GM21360 (cell line): Measurements from ENCODE around the gene TALDO1.

ENCODE experiments used
- ATAC-seq: cut with Tn5 transposase; IDR thresholded peaks from one replicate; pipeline ENCODE4 v1.9.1; 2021; ENCODE audit warnings: mild to moderate bottlenecking, moderate library complexity; ENCODE audit not compliant: unreplicated experiment

The TALDO1 gene

GRCh38 chr11:767238-767637, 20.0 kb downstream of the TALDO1 start:
- ATAC-seq: no peak

DNA sequence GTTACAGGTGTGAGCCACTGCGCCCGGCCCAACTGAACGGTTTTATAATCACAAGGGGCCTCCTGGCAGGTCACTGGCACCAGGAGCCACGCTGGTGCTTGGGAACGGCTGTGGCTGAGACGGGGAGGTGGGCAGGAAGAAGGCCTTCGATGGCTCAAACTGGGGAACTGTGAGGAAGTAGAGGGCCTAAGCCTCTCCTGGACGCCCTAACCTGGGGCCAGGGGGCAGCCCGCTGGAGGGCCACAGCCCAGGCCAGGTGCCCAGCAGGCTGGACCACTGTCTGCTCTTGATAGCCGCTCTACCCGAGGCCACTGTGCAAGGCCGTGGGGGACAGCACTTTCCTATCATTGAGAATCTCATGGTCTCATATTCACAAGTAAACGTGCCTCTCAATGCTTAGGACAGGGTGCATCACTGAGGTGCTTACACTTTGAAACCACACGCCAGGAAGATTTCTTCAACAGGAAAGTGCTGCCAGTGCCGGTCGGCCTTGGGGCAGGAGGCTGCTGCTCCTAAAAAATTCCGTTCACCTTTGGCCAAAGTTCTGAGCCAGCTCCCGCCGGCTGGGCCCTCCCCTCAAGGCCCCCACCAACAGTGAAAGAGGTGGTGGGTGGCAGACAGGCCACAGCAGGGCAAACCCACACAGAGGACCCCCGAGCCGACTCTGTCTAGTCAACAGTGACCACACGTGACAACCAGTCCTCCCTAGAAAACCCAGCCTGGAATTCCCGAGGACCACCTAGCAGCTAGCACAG, 22.8 kb downstream of the TALDO1 start:
- ATAC-seq: no peak

- no peak for ATAC-seq
These were observed 23.7 kb downstream of the TALDO1 start for GRCh38 chr11:770642-771616.

DNA sequence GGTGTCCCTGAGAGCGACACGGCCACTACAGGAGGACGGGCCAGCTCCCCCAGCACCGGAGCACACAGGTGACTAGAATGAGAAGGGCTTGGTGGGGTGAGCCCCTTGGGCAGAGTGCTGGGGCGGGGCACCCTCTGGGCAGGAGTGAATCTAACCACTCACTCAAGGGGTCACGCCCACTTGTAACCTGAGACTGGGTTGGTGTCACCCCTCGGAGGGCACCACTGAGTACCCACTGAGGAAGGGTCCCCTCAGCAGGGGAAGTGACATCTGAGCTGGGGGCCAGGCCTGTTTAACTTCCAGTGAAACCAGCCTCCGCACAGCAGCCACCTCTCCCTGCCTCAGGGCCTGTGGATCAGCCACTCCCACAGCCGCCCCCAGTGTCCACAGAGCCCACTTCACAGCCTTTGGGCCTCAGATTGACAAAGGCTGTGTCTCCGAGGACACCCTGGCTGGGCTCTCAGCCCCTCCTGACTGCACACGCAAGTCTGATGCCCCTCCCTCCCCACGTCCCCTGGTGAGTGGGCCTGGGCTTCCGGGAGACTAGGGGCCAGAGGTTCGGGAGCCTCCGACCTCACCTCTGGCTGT, 24.4 kb downstream of the TALDO1 start:
- ATAC-seq: no peak

- ATAC-seq: no peak
These were observed 25.4 kb downstream of the TALDO1 start for GRCh38 chr11:772429-773390.

DNA sequence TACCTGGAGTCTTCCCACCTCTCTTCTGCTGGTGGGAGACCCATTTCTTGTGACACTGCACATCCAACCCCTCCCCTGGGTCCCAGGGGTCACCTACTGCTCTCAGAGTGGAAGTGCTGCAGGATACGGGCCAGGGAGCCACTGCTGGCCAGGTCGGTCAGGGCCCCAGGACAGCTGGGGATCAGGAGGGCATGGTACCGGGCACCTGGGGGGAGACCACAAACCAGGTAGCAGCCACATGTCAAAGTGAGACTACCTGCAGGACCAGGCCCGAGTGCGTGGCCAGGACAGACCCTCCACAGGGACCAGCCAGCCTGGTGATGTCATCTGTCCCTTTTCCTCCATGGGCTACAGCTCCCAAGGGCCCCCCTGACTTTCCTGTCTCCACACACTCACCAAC, 26.2 kb downstream of the TALDO1 start:
- no peak for ATAC-seq

GRCh38 chr11:773830-774229, 26.6 kb downstream of the TALDO1 start:
- ATAC-seq: no peak

DNA sequence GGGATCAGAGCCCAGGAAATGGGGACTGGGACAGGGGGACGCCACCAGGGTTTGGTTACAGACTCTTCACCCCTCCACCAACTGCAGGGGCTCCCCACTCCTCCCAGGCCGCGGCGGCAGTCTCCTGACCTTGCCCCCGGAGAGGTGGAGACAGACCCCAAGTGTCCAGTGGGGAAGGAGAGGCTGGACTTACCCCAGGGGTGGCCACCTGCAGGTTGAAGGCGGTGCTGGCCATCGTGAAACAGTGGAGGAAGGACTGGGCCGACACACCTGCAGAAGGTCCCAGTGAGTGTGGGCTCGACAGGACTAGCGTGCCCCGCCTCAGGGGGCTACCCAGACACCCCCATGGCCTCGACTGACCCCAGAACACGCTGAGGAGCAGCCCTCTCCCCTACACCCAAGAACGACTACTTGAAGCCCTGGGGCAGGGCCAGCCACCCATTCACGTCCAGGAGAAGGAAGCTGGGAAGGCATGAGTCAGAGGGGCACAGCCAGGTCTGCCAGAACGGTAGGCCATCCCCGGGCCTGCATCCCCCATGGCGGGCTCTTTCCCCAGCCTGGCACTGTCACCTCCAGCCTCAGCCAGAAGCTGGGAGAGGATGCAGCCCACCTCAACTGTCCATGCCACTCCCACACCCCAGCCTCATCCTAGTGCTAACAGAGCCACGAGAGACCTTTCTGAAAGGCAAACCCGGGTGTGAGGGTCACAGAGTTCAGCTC, 27.8 kb downstream of the TALDO1 start:
- no peak for ATAC-seq

DNA sequence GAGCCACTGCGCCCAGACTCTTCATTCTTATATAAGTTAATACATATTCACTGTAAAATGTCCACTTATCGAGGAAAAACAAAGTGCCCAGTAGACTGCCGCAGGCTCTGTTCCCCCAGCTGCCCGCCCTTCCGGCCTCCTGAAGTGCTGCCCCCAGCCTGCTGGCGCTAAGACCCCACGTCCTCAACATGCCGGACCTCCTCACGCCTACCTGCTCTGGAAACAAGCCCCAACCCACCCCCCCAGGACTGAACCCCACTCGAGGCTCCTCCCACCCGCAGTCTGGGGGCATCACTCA, 28.9 kb downstream of the TALDO1 start:
- no peak for ATAC-seq

DNA sequence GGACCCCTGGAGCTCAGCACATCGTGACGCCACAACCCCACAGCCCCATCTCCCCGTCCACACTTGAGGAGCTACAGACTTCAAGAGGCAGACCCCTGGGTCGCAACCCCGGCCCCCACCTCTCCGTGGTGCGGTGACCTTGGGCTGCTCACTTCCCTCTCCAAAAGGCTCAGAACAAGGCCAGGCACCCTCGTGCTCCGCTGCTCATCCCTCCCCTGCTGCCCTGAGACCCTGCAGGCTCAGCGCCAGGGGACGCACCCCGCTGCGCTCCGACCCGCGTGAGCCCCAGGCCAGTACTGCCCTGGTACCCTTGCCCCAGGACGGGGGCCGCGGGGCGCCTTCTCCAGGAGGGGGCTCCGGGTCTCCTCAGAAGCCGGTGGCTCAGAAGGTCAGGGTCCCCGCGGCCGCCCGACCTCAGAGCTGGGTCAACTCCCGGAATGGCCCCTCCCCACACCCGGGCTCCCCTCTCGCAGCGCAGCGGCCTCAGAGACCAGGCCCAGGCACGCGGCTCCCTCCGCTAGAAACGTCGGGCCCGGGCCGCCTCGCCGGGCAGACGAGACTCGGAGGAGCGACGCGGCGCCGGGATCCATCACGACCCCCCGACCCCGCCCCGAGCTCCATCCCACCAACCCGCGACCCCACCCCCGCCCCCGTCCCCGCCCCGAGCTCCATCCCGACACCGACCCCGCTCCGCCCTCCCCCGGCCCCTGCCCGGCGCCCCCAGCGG, 29.5 kb downstream of the TALDO1 start:
- ATAC-seq: peak; percentile 11

DNA sequence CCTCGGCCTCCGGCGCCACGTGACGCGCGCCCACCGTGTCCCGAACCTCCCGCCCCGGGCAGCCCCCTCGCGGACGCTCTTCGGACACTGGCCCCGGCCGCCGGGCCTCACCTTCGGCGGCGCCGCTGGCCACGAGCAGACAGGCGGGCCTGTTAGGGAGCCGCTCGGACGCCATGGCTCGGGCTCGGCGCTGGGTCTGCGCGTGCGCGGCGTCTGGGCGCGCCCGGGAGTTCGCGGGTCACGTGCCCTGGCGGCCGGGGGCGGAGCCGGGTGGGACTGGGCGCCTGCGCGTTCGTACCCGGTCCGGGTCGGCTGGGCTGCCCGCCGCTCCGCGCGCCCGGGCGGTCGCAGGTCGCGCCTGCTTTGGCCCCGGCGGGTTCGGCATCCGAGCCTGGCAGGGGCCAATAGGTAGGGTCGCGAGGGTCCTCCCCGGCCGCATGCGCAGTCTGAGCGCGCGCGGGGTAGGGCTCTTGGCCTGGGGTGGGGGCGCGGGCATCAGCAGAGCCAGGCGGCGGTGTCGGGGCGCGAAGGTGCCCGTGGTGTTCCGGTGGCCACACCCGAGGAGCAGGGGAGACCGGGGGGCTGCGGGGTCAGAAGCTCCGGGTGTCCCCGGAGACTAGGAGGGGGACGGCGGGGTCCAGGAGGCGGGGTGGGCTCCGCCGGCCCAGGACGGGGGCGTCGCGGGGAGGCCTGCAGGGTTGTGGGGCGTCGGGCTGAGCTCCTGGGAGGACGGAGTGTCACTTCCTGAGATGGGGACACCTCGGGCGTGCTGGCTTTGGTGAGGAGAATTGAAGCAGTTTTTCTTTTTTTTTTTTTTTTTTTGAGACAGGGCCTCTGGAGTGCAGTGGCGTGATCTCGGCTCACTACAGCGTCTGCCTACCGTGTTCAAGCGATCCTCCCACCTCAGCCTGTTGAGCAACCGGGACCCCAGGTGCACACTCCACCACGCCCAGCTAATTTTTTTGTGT, 30.3 kb downstream of the TALDO1 start, which contains the start of gene GATD1:
GATD1 (minus strand) TSS at position 200 of the 968 bp plus-strand sequence; CDS start at position 175, 25 bp downstream.
- peak; percentile 63 for ATAC-seq

DNA sequence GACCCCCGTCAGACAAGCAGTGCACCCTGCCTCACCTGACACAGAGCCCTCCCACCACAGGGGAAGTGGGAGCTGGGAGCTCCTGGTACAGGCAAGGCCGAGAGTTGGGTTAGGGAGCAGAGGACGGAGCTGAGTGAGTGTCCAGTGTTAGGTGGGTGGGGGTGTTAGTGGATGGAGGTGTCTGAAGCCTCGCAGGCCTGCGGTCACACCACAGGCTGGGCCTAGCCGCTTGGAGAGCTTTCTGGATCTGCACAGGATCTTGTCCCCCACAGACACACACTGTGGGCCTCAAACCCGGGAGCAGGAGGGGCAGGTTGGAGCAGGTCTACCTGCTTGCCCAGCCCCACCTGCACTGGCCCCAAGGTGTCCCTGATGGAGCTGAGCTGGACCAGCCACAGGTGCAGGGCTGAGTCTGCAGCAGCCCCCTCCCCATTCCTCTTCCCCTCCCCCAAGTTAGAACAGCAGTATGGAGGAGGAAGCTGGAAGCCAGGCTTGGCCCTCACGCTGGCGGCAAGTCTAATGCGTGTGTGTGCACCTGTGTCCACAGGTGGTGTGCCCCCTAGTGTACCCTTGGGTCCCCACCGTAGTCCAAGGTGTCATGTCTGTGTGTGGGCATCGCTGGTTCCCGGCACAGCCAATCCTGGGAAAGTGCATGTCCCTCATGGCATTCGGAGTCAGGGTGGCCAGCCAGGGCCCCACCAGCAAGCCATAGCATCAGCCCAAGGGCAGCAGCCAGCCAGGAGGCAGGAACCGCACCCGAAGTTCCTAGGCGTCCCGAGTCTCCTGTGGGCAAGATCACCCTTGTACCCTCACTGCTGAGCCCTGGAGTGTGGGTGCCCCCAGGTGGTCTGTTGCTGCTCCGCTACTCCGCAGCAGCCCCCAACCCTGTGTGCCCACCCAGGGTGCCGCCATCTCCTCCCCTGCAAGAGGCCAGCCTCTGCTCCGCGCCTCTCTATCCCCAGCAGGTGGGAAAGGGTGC, 32.0 kb downstream of the TALDO1 start:
- no peak for ATAC-seq

DNA sequence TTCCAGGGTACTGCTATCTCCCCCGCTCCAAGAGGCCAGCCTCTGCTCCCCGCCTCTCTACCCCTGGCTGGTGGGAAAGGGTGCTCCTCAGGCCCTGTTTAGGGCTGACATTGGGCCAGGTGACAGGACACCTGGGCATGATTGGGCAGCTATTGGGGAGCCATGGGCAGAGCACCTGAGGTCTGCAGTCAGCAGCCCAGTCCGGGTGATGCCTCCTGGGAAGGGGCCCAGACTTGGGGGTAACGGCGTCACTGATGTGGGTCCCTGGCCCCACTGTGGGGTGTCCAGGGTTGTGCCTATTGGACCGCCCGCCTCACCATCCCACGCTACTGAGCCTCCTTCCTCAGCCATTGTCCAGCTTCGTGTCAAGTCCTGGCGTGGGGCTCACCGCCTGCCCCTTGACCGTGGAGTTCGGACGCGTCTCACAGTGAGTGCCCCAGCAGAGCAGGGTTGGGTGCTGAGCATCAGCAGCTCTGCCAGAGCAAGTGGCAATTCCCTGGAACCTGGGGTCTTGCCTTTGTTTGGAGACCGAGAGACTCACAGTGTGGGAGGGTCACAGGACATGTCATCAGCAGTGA, 32.8 kb downstream of the TALDO1 start:
- no peak for ATAC-seq

- ATAC-seq: no peak
These were observed 35.3 kb downstream of the TALDO1 start for GRCh38 chr11:782264-783174.

DNA sequence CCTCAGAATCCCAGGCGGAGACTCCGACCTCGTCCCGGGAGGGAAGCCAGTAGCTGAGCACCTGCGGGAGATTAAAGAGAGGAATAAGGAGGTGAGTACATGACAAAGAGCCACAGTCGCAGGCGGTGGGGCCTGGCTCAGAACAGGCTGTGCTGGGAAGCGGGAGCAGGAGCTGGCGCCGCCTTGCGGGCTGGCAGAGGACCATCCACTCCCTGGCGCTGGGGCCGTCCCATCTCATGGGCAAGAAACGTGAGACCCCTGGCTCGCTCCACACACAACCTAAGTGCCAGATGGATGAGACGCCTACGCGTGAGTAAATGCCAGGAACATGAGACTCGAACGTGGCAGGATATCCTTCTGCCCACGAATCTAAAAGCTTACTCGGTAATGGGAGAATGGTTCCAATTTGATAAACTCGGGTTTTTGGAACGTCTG, 36.3 kb downstream of the TALDO1 start:
- ATAC-seq: no peak
